A673 (cell line): ENCODE measurements around the gene ZNF765.

Source experiments
- CTCF ChIP-seq: fragments of 300-800, 200-600 bp; sonication (generic); conservative IDR thresholded peaks from 2 replicates; pipeline ENCODE4 v1.5.1; 2017; ENCODE audit warnings: low read depth, mild to moderate bottlenecking, antibody characterized with exemption, low read length, moderate library complexity, mixed read lengths
- EZH2 ChIP-seq: fragments of 200-600 bp; sonication (generic); IDR thresholded peaks from 2 replicates; pipeline ENCODE4 v1.6.1; 2017; ENCODE audit warnings: borderline replicate concordance, low read depth, mild to moderate bottlenecking, mixed read lengths, antibody characterized with exemption, low read length; ENCODE audit not compliant: poor library complexity, severe bottlenecking

DNA sequence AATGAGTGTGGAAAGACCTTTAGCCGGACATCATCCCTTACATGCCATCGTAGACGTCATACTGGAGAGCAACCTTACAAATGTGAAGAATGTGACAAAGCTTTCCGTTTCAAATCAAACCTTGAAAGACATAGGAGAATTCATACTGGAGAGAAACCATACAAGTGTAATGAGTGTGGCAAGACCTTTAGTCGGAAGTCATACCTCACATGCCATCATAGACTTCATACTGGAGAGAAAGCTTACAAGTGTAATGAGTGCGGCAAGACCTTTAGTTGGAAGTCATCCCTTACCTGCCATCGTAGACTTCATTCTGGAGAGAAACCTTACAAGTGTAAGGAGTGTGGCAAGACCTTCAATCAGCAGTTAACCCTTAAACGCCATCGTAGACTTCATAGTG, 60.9 kb downstream of the ZNF765 start:
- TF ChIP-seq CTCF (no peak), EZH2 (no peak)
